Omental fat pad (tissue), 4 donors: ENCODE measurements around the gene KBTBD2. TPM values are rescaled to one million over a fixed set of nuclear protein-coding genes. Genes with fewer than 3 reads are reported as not detected.
"Not testable (repeated sequence)": the region's sequence is repeated elsewhere in the genome, so short reads cannot be mapped to it uniquely, and the experiment has no call there.

Experiments
- ATAC-seq: fragments of 150-250 bp; one replicate; pipeline ENCODE4 v1.9.1; 2016; ENCODE audit warnings: mild to moderate bottlenecking, moderate library complexity; ENCODE audit not compliant: low FRiP score
- DNase-seq: peaks from one replicate; pipeline ENCODE4 v3.0.0-alpha.2; 2019; ENCODE audit warnings: low spot score
- total RNA-seq, 4 donors: library from RNA; depleted of rRNA; stranded (reverse); fragments of >200 nt; gene quantifications; one replicate each; pipeline ENCODE4 v1.1.0, GENCODE V29; 2016
- TF ChIP-seq, protein P1 (sequence below), 3 donors: fragments of 450-650 bp; IDR thresholded peaks; one replicate each; pipeline ENCODE4 v1.5.1; 2016 to 2017; ENCODE audit warnings: antibody characterized with exemption in 3 of 3, mild to moderate bottlenecking in 3 of 3, moderate library complexity in 2 of 3

The KBTBD2 gene
- total RNA-seq, 4 donors from 2014 or later = 39.0 to 56.4 (median 50.4) TPM

DNA sequence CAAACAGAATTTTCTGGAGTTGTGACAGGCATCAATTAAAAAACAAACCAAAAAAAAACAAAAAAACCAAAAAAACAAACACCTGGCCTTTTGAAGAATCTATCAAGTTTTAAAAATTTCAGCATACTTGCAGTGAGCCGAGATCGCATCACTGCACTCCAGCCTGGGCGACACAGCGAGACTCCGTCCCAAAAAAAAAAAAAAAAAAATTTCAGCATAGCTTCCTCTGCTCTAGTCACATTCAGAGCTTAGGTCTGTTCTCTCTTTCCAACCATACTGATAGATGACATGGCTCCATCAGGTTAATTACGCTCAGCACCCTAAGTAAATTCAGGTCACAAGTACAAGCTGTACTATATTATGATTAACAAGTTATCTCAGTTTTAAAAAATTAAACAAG is 3.1 kb downstream of the KBTBD2 start:
- TF ChIP-seq, protein P1, sequence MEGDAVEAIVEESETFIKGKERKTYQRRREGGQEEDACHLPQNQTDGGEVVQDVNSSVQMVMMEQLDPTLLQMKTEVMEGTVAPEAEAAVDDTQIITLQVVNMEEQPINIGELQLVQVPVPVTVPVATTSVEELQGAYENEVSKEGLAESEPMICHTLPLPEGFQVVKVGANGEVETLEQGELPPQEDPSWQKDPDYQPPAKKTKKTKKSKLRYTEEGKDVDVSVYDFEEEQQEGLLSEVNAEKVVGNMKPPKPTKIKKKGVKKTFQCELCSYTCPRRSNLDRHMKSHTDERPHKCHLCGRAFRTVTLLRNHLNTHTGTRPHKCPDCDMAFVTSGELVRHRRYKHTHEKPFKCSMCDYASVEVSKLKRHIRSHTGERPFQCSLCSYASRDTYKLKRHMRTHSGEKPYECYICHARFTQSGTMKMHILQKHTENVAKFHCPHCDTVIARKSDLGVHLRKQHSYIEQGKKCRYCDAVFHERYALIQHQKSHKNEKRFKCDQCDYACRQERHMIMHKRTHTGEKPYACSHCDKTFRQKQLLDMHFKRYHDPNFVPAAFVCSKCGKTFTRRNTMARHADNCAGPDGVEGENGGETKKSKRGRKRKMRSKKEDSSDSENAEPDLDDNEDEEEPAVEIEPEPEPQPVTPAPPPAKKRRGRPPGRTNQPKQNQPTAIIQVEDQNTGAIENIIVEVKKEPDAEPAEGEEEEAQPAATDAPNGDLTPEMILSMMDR (IDR thresholded peaks at IDR 0.05) = no peak
- DNase-seq = no peak
- no peak for ATAC-seq

DNA sequence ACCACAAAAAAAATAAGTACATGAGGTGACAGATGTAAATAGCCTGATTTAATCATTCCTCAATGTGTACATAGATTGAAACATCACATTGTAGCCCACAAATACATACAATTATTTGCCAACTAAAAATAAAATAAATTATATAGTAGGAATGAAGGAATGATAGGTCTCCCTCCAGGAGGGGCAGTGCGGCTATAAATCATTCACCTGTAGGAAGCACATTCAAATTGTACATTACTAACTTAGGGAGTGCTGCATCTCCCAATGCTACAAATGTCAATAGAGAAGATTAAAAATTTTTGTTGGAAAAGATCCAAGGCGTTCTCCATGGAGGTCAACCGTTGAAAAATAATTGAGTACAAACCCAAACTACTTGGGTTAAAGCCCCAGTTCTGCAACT is 4.2 kb downstream of the KBTBD2 start:
- ATAC-seq = no peak
- no peak for DNase-seq
- TF ChIP-seq, protein P1 (IDR thresholded peaks at IDR 0.05) = no peak

DNA sequence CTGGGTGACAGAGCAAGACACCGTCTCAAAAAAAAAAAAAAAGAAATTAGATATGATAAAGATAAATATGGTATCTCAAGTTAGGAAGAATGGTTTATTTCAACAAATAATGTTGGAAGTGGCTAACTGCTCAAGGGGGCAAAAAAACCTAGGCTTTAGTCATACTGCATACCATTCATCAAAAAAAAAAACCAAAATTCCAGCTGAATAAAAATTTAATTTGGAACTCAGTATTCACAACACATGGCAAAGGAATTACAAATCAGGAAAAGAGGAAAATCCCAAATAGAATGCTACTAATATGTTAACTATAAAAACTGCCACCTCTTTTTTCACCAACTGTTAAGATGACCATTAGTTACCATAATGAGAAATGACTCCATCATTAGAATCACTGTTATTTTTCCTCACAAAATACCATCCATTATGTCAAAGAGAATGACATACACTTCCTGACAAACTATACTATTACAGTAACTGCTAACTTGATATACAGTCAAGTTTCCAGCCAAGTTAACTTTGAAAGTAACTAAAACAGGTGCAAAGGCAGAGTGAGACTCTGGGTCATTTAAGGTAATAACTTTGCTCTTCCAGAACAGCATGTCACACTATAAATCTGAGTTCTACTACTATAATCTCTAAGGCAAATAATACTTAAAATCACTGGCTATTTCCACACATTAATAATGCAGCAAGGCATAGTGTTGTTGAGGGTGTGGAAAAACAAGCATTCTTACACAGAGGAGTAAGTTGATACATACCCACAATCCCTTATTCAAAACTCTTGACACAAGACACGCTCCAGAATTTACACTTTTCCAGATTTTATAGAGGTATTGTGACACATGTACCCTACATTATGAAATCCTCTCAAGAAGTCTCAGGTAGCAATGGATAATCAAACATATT is 10.2 kb downstream of the KBTBD2 start:
- DNase-seq = no peak
- no peak for ATAC-seq
- TF ChIP-seq, protein P1 (IDR thresholded peaks at IDR 0.05) = no peak

DNA sequence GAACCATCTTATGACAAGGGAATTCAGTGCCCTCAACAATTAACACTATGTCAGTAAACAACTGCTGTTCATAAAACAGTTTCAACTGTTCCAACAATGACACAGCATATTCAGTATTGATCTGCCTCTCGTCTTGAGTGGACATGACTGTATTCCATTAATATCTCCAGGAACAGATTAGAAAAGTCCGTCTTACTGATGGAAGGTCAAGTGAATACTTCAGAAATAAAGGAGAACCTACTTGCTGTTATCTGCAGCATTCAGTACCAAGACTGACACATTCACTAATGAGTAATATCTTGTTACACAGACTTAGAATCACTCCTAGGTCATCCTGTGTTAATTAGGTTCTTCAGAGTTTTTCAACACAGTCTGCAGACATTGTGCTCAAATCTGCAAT is 12.1 kb downstream of the KBTBD2 start:
- no peak for ATAC-seq
- no peak for DNase-seq
- TF ChIP-seq, protein P1 (IDR thresholded peaks at IDR 0.05) = no peak

DNA sequence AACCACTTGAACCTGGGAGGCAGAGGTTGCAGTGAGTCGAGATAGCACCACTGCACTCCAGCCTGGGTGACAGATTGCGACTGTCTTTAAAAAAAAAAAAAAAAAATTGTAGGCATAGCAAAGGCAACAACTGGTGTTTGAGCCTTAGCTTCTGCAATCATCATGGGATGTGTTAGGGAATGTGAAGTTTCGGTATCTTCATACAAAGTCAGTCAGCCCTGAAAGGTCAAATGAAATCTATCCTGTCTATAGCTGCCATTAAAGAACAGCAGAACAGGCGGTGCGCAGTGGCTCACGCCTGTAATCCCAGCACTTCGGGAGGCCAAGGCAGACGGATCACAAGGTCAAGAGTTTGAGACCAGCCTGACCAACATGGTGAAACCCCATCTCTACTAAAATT is 13.5 kb downstream of the KBTBD2 start:
- DNase-seq, ATAC-seq: not testable (repeated sequence)

DNA sequence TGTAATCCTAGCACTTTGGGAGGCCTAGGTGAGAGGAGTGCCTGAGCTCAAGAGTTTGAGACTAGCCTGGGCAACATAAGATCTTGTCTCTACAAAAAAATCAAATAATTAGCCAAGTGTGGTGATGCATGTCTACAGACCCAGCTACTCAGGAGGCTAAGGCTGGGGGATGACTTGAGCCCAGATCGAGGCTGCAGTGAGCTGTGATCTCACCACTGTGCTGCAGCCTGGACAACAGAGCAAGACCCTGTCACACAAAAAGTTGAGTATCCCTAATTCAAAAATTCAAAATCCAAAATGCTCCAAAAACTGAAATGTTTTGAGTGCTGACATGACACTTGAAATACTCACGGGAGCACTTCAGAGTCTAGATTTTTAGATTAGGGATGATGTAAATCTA is 19.1 kb downstream of the KBTBD2 start:
- DNase-seq (no peak), ATAC-seq (no peak)
- TF ChIP-seq, protein P1 (IDR thresholded peaks at IDR 0.05) = no peak

DNA sequence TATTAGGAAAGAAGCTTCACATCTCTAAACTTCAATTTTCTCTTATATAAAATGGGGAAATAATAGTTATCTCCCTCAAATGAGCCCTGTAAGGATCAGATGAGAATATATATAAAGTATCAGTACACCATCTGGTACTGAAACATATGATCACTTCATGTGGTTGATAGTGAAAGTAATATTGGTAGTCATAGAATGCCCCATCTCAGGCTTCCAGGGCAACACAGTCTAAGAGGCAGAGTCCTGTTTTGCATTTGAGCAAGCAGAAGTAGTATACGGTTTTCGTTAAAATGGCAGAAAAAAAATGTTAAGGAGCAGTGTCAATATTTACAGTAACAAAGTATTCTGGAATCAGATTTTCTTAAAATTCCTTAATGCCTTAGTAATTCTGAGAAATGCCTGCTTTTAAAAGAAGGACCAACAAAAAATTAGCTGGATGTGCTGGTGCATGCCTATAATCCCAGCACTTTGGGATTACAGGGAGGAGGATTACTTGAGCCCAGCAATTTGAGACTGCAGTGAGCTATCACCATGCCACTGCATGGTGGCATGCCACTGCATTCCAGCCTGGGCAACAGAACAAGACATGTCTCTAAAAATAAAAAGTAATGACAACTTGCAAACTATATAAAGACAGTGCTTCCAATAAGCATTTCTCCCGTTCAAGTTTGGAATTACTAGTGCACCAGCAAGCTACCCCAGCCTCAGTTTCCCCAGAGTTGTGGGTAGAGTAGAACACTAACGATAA is 19.8 kb downstream of the KBTBD2 start:
- TF ChIP-seq, protein P1 (IDR thresholded peaks at IDR 0.05) = no peak
- ATAC-seq = no peak

More for the DNA sequence above, 19.8 kb downstream of the KBTBD2 start:
- DNase-seq = no peak
